Testis (tissue), 3 donors: ENCODE results near the gene SUSD2. TPM values are rescaled to one million over a fixed set of nuclear protein-coding genes. Genes with fewer than 3 reads are reported as not detected.
"Not testable (repeated sequence)": the region's sequence is repeated elsewhere in the genome, so short reads cannot be mapped to it uniquely, and the experiment has no call there.

Source experiments
- DNase-seq: peaks from one replicate; pipeline ENCODE4 v3.0.0-alpha.2; 2019
- H3K27ac ChIP-seq, 2 donors: fragments of 200-600 bp; sonication (generic); one replicate each; pipeline ENCODE4 v1.5.1; 2019
- H3K27me3 ChIP-seq: fragments of 200-600 bp; sonication (generic); one replicate; pipeline ENCODE4 v1.5.1; 2019
- H3K36me3 ChIP-seq: fragments of 200-600 bp; sonication (generic); one replicate; pipeline ENCODE4 v1.5.1; 2017; ENCODE audit warnings: low read depth; ENCODE audit errors: missing control alignments
- H3K4me1 ChIP-seq: fragments of 200-600 bp; sonication (generic); one replicate; pipeline ENCODE4 v1.5.1; 2019
- H3K4me3 ChIP-seq, 2 donors: fragments of 200-600 bp; sonication (generic); one replicate each; pipeline ENCODE4 v1.5.1; 2017 to 2019
- H3K9me3 ChIP-seq: fragments of 200-600 bp; sonication (generic); one replicate; pipeline ENCODE4 v1.5.1; 2017
- CTCF ChIP-seq, 3 experiments: fragments of 450-650 bp in 2 of 3; fragments of 200-600 bp in 1 of 3; sonication (generic) in 1 of 3; IDR thresholded peaks; one replicate each; pipeline ENCODE4 v1.5.1; 2016 to 2019; ENCODE audit warnings: antibody characterized with exemption in 3 of 3, mild to moderate bottlenecking in 2 of 3, moderate library complexity in 1 of 3
- POLR2A ChIP-seq: fragments of 450-650 bp; IDR thresholded peaks from one replicate; pipeline ENCODE4 v1.6.1; 2017; ENCODE audit warnings: antibody characterized with exemption, mild to moderate bottlenecking, moderate library complexity
- WGBS, 2 donors: methylation state at CpG; one replicate each; pipeline ENCODE4 v1.1.5; 2018; 5-methylcytosine and 5-hydroxymethylcytosine counted together
- intact Hi-C: fragments of 100-400 bp; cut with DNase I; formaldehyde crosslinking; loops from one replicate; pipeline ENCODE4 v1.15.1; 2023; ENCODE audit warnings: low total_unique reads
- polyA plus RNA-seq: library from polyadenylated mRNA; stranded (reverse); fragments of 350-450 nt; fragmentation: Illumina TruSeq; extraction: RNeasy Lipid Tissue Mini Kit (QIAGEN cat#74804); gene quantifications from one replicate; pipeline ENCODE4 v1.2.3, GENCODE V29; 2014; ENCODE audit warnings: low read depth, low replicate concordance; ENCODE audit not compliant: insufficient read depth
- total RNA-seq, 2 donors: library from RNA; depleted of rRNA; stranded (reverse); fragments of >200 nt; gene quantifications; one replicate each; pipeline ENCODE4 v1.2.3, GENCODE V29; 2016

Gene SUSD2
- total and polyA plus RNA-seq, 3 donors from 2014 or later = 5.3 to 11.9 (median 5.7) TPM

DNA sequence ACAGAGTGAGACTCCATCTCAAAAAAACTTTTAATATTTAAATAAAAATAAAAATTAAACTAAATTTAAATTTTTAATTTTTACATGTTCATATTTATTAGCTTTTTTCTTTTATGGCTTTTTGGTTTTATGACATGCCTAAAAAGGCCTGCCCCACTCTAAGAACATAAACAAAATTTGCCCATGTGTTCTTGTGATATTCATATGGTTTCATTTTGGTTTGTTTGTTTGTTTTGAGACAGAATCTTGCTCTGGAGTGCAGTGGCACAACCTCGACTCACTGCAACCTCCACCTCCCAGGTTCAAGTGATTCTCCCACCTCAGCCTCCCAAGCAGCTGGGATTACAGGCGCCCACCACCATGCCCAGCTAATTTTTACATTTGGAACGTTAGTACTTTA, 27.7 kb downstream of the SUSD2 start:
- H3K36me3 ChIP-seq = no peaks in the 10 kb centered on the region
- intact Hi-C loops = no loop called here
- H3K4me3 ChIP-seq = no peak overlapping the region
- no peak overlapping the region for H3K27ac ChIP-seq
- no peaks in the 10 kb centered on the region for H3K9me3 ChIP-seq
- TF ChIP-seq POLR2A = no peak
- no peak for TF ChIP-seq CTCF (IDR thresholded peaks at IDR 0.05)
- no peaks in the 10 kb centered on the region for H3K27me3 ChIP-seq
- no peak for DNase-seq
- 87 to 88% methylated on average over 3 of the region's 3 CpGs for WGBS, 2 donors
- peaks cover 24% of the 10 kb centered on the region for H3K4me1 ChIP-seq

- Histone ChIP-seq H3K4me1 (peaks cover 24% of the 10 kb centered on the region), H3K27ac (no peak overlapping the region)
- WGBS, 2 donors = 90 to 92% methylated on average over 4 of the region's 4 CpGs
Measured at GRCh38 chr22:24209687-24210086, 28.4 kb downstream of the SUSD2 start.

DNA sequence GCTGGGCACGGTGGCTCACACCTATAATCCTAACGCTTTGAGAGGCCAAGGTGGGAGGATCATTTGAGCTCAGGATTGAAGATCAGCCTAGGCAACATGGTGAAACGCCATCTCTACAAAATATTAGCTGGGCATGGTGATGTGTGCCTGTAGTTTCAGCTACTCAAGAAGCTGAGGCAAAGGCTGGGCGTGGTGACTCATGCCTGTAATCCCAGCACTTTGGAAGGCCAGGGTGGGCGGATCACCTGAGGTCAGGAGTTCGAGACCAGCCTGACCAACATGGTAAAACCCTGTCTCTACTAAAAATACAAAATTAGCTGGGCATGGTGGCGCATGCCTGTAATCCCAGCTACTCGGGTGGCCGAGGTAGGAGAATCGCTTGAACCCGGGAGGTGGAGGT, 29.1 kb downstream of the SUSD2 start:
- DNase-seq, H3K27ac ChIP-seq, H3K27me3 ChIP-seq, H3K4me3 ChIP-seq, intact Hi-C loops, H3K36me3 ChIP-seq, H3K9me3 ChIP-seq: not testable (repeated sequence)
- H3K4me1 ChIP-seq = peaks cover 24% of the 10 kb centered on the region
- 92 to 93% methylated on average over 11 of the region's 11 CpGs for WGBS, 2 donors

More at GRCh38 chr22:24209687-24210086, 28.4 kb downstream of the SUSD2 start:
- TF ChIP-seq CTCF (IDR thresholded peaks at IDR 0.05) (no peak), POLR2A (no peak)
- H3K27me3 ChIP-seq = no peaks in the 10 kb centered on the region
- H3K9me3 ChIP-seq = no peaks in the 10 kb centered on the region
- no peaks in the 10 kb centered on the region for H3K36me3 ChIP-seq
- intact Hi-C loops = no loop called here
- no peak overlapping the region for H3K4me3 ChIP-seq
- DNase-seq = no peak

- H3K27me3 ChIP-seq, intact Hi-C loops, DNase-seq, H3K9me3 ChIP-seq, H3K4me3 ChIP-seq, H3K36me3 ChIP-seq, H3K27ac ChIP-seq: not testable (repeated sequence)
- 63 to 64% methylated on average over 5 of the region's 6 CpGs for WGBS, 2 donors
- peaks cover 19% of the 10 kb centered on the region for H3K4me1 ChIP-seq
Measured at GRCh38 chr22:24211716-24212115, 30.4 kb downstream of the SUSD2 start.

DNA sequence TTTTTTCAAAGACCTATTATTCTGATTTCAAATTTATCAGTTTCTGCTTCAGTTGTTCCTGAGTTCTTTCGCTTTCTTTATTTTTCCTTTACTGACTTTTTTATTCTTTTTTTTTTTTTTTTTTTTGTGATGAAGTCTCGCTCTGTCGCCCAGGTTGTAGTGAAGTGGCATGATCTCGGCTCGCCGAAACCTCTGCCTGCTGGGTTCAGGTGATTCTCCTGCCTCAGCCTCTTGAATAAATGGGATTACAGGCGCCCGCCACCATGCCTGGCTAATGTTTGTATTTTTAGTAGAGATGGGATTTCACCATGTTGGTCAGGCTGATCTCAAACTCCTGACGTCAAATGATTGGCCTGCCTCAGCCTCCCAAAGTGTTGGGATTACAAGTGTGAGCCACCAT, 31.8 kb downstream of the SUSD2 start:
- peaks cover 12% of the 10 kb centered on the region for H3K4me1 ChIP-seq
- H3K9me3 ChIP-seq, H3K36me3 ChIP-seq, H3K27ac ChIP-seq, H3K27me3 ChIP-seq, H3K4me3 ChIP-seq, intact Hi-C loops, DNase-seq: not testable (repeated sequence)
- WGBS, 2 donors = 89 to 95% methylated on average over 9 of the region's 9 CpGs

DNA sequence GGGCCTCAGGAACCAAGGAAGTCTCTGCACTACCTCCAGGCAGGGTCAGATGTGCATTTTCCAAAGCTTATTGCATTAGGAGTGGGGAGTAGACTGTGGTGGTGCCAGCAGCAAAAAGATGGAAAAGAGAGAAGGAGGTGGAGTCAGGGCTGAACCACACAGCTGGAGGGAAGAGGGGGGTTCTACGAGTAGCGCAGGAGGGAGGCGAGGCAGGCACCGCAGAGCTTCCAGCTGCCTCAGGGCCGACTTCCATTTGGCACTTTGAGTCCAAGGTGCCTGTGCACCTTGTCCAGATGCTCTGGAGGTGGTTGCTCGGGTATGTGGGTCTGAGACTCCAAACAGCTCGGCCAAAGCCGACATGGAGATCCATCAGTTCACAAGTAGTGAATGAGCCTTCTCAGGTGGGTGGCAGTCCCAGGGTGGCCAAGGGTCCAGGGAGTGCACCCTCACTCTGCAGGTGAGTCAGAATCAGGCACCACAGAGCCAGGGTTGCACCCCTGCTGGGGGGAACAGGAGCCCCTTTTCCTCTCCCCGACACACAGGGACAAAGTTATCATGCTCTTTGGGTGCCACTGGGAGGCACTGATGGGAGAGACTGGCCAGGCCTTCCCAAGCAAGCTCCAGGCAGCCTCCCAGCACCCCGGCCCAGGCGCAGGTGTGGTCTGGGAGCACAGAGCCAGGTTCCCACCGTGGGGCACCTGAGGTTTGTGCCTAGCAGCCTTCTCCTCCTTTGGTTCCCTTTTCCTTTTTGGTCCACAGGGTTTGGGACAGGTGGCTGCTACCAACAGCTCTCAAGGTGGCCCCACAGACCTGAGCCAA, 33.4 kb downstream of the SUSD2 start:
- no peak for DNase-seq
- WGBS, 2 donors = 85 to 89% methylated on average over 9 to 12 of the region's 12 CpGs
- intact Hi-C loops = no loop called here

More for the DNA sequence above, 33.4 kb downstream of the SUSD2 start:
- Histone ChIP-seq H3K4me3 (no peak overlapping the region), H3K9me3 (no peaks in the 10 kb centered on the region), H3K27ac (no peak overlapping the region), H3K36me3 (no peaks in the 10 kb centered on the region), H3K4me1 (peaks cover 6% of the 10 kb centered on the region), H3K27me3 (no peaks in the 10 kb centered on the region)
- no peak for TF ChIP-seq POLR2A
- TF ChIP-seq CTCF (IDR thresholded peaks at IDR 0.05) = no peak
